ENCODE data around the gene DNM3.

The DNM3 gene

GRCh38 chr1:172179918-172180317 lies 338.6 kb downstream of the DNM3 start:
- no peak for TF ChIP-seq CTCF (IDR thresholded peaks at IDR 0.05; ENCODE audit: low read depth, low read length)
- DNase-seq (ENCODE audit: extremely low read depth, low read depth), result no peak

GRCh38 chr1:172180501-172181285 lies 339.4 kb downstream of the DNM3 start:
- DNase-seq (ENCODE audit: extremely low read depth, low read depth), result no peak
- no peak for TF ChIP-seq CTCF (IDR thresholded peaks at IDR 0.05; ENCODE audit: low read depth, low read length)

- TF ChIP-seq CTCF (IDR thresholded peaks at IDR 0.05; ENCODE audit: low read depth, low read length), result no peak
- DNase-seq (ENCODE audit: extremely low read depth, low read depth), result no peak
Observed at GRCh38 chr1:172184506-172185191, 343.4 kb downstream of the DNM3 start.

GRCh38 chr1:172185211-172185610 lies 343.9 kb downstream of the DNM3 start:
- no peak for DNase-seq (ENCODE audit: extremely low read depth, low read depth)
- TF ChIP-seq CTCF (IDR thresholded peaks at IDR 0.05; ENCODE audit: low read depth, low read length), result no peak

- no peak for DNase-seq (ENCODE audit: extremely low read depth, low read depth)
- TF ChIP-seq CTCF (IDR thresholded peaks at IDR 0.05; ENCODE audit: low read depth, low read length), result no peak
Observed at GRCh38 chr1:172185996-172186395, 344.7 kb downstream of the DNM3 start.

- TF ChIP-seq CTCF (IDR thresholded peaks at IDR 0.05; ENCODE audit: low read depth, low read length), result no peak
- no peak for DNase-seq (ENCODE audit: extremely low read depth, low read depth)
Observed at GRCh38 chr1:172201572-172201971, 360.3 kb downstream of the DNM3 start.

- TF ChIP-seq CTCF (IDR thresholded peaks at IDR 0.05; ENCODE audit: low read depth, low read length), result no peak
- DNase-seq (ENCODE audit: extremely low read depth, low read depth), result no peak
Observed at GRCh38 chr1:172203135-172203823, 362.0 kb downstream of the DNM3 start.

Data from AG09319 (cell line).